GM06990 (cell line): Measurements from ENCODE around the gene SHISA6.

Experiments used
- DNase-seq: peaks from one replicate; pipeline ENCODE4 v3.0.0-alpha.2; 2011; ENCODE audit not compliant: insufficient read length; ENCODE audit errors: extremely low read depth
- H3K27me3 ChIP-seq: replicated peaks from 2 replicates; pipeline ENCODE4 v1.6.0; 2011; ENCODE audit warnings: low read length; ENCODE audit not compliant: control insufficient read depth, insufficient read depth
- H3K36me3 ChIP-seq: 2 replicates; pipeline ENCODE4 v1.5.1; 2011; ENCODE audit warnings: low read length; ENCODE audit not compliant: control insufficient read depth, insufficient read depth
- H3K4me3 ChIP-seq: replicated peaks from 2 replicates; pipeline ENCODE4 v1.5.1; 2011; ENCODE audit warnings: low read depth, mild to moderate bottlenecking, control low read depth, low read length
- CTCF ChIP-seq: IDR thresholded peaks from 2 replicates; pipeline ENCODE4 v1.5.1; 2011; ENCODE audit warnings: low read length, control low read depth, mild to moderate bottlenecking, inconsistent platforms; ENCODE audit not compliant: insufficient read depth, poor library complexity, severe bottlenecking

The SHISA6 gene

DNA sequence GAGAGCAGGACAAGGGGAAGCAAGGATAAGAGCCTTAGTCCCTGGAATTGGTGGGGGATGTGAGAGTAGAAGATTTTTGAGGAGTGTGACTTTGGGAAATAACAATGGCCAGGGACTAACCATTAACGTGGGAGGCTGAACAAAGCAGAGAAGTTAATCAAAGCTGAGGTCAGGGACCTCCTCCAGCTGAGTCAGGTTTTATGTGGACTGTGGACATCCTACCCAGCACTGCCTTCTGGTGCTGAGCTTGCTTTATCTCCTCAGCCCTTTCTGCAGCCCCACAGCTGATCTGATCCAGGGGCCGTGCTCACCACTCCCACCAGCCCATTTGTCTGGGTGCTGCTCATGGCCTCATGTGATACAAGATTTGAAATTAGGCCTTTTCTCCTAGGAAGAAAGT, 146.6 kb downstream of the SHISA6 start:
- no peaks in the 10 kb centered on the region for H3K27me3 ChIP-seq
- DNase-seq: no peak
- H3K36me3 ChIP-seq: no peaks in the 10 kb centered on the region
- no peak overlapping the region for H3K4me3 ChIP-seq
- TF ChIP-seq CTCF: no peak

GRCh38 chr17:11388054-11388453, 147.0 kb downstream of the SHISA6 start:
- Histone ChIP-seq H3K4me3 (no peak overlapping the region), H3K36me3 (no peaks in the 10 kb centered on the region), H3K27me3 (no peaks in the 10 kb centered on the region)
- no peak for DNase-seq
- TF ChIP-seq CTCF: no peak

DNA sequence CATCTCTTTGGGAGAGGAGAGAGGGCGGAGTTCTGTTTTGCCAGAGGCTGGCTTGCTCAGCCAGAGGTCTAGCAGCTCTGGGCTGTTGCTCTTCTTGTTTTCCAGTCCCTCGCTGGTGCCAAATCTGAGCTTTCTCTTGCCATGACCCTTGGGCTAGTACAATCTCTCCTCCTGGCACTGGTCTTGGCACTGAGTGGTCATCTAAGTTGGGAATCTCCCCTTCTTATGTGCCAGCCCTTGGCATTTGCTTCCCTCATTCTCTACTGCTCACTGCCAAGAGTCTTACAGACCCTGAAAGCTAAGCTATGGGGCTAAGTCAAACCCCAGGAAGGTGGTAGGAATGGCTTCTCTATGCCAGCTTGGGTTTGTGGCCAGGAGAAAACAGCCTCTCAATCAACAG, 148.6 kb downstream of the SHISA6 start:
- Histone ChIP-seq H3K36me3 (no peaks in the 10 kb centered on the region), H3K27me3 (no peaks in the 10 kb centered on the region), H3K4me3 (no peak overlapping the region)
- no peak for DNase-seq
- no peak for TF ChIP-seq CTCF

DNA sequence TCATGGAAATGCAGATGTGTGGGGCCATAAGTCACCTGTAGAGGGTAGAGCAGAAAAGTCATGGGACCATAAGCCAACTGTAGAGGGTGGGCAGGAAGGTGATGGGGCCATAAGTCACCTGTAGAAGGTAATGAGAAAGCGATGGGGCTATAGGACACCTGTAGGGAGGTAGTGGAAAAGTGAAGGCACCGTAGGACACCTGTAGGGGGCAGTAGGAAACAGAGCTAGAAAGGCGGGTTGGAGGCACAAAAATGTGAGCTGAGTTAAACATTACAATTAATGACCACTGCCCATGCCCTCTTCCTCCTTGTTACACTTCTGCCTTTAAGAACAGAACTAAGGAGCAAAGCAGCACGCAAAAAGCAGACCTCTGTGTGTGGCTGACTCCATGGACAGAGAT, 150.1 kb downstream of the SHISA6 start:
- Histone ChIP-seq H3K36me3 (no peaks in the 10 kb centered on the region), H3K27me3 (no peaks in the 10 kb centered on the region), H3K4me3 (no peak overlapping the region)
- TF ChIP-seq CTCF: no peak
- DNase-seq: no peak

DNA sequence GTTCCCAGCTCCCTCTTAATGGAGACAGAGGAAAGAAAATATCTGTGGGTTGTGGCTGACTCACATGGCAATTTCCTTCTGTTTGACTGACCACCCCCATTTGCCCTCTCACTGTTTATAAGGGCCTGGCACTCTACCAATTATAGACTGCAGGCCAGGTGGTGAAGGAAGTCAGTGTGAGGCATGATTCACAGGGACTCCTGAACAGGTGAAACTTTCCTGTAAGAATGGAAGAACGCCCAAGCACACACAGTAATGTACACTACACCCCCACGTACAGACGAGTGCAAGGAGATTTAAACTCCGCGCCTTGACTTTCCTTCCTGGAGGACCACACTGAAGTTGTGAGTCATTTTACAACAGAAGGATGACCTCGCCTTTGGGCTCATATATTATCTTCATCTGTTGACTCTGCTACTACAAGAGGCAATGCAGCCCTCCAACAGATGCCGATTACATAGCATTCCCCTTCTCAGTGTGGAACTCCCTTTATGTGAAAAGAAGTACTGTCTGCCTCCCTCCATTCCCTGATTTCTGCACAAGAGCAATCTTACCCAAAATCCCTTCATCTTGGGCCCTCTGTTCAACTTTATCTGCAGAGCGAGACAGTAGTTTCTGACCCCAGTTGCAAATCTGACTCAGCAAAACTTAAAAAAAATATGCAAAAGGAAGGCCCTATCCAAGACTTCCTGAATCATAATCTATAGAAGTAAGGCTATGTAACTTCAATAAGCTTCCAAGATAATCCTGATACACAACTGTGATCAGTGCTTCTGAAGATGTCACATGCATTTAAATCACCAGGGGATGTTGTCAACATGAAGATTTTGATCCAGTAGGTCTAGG, 163.6 kb downstream of the SHISA6 start:
- Histone ChIP-seq H3K4me3 (no peak overlapping the region), H3K36me3 (no peaks in the 10 kb centered on the region), H3K27me3 (no peaks in the 10 kb centered on the region)
- TF ChIP-seq CTCF: no peak
- DNase-seq: no peak
